8988T (cell line): ENCODE measurements around the gene NPAS4.
A peak's percentile ranks its signal among the peaks of the same experiment; 100 is the strongest.
"Not testable (repeated sequence)": the region's sequence is repeated elsewhere in the genome, so short reads cannot be mapped to it uniquely, and the experiment has no call there.

Source experiments
- DNase-seq: peaks from one replicate; pipeline ENCODE4 v3.0.0; 2011

NPAS4 gene

GRCh38 chr11:66418168-66418985, 2.5 kb upstream of the NPAS4 start:
- DNase-seq, result peak; percentile 98

GRCh38 chr11:66418986-66419308, 1.9 kb upstream of the NPAS4 start:
- no peak for DNase-seq

- no peak for DNase-seq
Measured at GRCh38 chr11:66419825-66420224, 1.0 kb upstream of the NPAS4 start.

DNA sequence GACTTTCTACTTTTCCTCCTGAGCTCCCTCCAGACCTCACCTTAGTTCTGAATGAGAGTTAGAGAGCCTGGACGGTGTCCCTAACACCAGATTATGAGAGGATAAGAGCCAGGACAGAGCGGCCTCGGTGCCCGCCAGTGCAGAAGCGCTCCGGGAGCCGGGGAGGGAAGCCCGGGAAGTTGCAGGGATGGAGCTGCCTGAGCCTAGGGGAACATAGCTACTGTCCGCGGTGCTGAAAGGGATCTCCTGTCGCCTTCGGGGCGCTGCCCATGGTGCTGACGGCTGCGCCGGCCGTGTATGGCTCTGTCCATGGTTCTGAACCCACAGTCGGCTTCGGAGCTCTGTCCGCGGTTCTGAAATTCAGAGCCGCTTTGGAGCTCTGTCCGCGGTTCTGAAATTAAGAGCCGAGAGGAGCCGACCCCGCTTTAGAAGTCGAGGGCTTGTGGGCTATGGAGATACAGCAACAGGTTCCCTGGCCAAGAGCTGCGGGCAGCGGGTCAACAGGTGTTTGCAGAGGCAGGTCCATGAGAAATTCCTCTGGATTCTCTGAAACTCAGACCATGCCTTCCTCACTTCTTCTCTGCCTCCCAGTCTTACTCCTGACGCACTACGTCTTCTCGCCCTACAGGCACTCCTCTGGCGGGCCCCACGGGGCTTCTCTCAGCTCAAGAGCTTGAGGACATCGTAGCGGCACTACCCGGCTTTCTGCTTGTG, 814 bp downstream of the NPAS4 start:
- peak; percentile 93 for DNase-seq

- no peak for DNase-seq
Measured at GRCh38 chr11:66426314-66426713, 5.5 kb downstream of the NPAS4 start.

GRCh38 chr11:66428933-66429332, 8.1 kb downstream of the NPAS4 start:
- DNase-seq, result no peak

- DNase-seq, result peak; percentile 82
Measured at GRCh38 chr11:66429983-66430602, 9.3 kb downstream of the NPAS4 start.

DNA sequence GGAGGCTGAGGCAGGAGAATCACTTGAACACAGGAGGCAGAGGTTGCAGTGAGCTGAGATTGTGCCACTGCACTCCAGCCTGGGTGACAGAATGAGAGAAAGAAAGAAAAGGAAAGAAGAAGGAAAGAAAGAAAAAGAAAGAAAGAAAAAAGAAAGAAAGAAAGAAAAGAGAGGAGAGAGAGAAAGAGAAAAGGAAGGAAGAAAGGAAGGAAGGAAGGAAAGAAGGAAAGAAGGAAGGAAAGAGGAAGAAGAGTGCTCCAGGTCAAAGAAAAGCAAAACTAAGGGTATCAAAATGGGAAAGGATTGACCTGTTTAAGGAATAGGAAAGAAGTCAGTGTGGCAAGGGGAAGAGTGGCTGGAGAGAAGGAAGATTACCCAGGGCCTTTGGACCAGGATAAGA, 10.5 kb downstream of the NPAS4 start:
- not testable (repeated sequence) for DNase-seq

- not testable (repeated sequence) for DNase-seq
Measured at GRCh38 chr11:66431871-66432329, 11.1 kb downstream of the NPAS4 start.

DNA sequence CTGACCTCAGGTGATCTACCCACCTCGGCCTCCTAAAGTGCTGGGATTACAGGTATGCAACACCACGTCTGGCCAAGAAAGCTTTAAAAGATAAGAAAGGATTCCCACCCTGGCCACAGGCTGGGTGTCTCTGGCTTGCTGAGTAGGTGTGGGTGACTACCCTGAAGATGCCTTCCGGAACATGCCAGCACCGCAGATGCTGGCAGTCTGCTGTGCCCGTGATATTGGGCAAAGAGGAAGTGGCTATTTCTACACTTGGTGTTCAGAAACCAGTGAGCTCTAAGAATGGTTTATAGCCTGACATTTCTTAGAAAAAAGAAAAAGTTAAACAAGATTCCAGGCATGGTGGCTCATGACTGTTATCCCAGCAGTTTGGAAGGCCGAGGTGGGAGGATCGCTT, 11.8 kb downstream of the NPAS4 start:
- DNase-seq, result no peak

DNA sequence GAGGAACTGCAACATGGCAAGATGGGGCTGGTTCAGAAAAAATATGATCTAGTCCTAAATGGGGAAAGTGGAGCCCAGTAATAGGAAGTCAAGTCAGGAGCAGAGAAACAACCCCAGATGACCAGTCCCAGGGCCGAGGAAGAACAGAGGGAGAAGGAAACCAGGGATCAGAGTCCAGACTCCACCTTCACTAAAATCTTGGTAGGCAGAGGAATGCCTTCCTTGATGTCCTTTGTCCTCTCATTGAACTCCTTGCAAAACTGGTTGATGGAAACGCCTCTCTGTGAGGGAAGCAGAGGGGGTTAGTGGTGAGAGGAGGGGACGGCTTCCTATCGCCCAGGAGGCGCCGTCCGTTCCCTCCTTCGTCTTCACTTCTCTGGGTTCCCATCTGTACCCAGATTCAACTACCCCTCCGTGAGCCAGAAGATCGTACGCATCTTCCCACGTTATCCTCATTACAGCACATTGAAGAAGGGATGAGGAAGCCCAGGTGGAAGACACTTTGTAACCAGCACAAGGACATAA, 17.2 kb downstream of the NPAS4 start:
- no peak for DNase-seq

DNA sequence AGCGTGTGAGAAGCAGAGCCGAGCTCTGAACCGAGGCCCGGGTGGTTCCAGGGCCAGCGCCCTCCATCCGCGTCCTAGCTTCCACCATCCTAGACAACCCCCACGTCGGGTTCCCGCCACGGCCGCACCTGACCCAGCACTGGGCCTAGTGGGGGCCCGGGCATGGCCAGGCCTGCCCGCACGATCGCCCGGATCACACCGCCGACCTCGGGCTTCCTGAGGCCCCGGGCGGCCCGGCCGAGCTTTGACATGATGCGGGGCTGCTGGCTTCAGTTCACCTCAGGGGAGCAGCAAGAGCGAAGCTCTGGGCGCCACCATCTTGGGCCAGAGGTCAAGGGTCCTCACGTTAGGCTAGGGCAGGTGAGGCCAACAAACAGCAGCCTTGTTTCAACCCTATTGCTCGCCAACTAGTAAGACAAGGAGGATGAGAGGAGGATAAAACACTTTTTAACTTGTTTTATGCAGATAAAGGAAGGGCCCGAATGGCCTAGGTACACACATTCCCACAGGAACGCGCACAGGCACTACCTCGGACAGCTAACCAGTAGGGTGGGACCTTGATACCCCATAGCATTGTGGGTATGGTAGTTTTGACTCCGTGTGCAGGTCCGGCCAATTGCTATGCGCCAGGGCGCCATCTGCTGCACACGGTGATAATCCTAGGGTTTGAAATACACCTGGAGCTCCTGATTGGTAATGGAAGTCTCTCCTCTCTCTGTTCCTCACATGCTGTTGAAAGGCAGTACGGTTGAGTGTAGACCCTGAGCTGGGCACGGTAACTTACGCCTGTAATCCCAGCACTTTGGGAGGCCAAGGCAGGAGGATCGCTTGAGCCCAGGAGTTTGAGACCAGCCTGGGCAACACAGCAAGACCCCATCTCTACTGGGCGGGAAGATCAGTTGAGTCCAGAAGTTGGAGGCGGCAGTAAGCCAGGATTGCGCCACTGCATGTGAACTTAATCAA, 17.9 kb downstream of the NPAS4 start, which contains the start of gene MRPL11:
Gene MRPL11, minus strand, starts transcription at position 345 of the 963 bp plus-strand sequence. Its CDS starts 94 bp downstream, at position 251.
- DNase-seq, result peak; percentile 99

DNA sequence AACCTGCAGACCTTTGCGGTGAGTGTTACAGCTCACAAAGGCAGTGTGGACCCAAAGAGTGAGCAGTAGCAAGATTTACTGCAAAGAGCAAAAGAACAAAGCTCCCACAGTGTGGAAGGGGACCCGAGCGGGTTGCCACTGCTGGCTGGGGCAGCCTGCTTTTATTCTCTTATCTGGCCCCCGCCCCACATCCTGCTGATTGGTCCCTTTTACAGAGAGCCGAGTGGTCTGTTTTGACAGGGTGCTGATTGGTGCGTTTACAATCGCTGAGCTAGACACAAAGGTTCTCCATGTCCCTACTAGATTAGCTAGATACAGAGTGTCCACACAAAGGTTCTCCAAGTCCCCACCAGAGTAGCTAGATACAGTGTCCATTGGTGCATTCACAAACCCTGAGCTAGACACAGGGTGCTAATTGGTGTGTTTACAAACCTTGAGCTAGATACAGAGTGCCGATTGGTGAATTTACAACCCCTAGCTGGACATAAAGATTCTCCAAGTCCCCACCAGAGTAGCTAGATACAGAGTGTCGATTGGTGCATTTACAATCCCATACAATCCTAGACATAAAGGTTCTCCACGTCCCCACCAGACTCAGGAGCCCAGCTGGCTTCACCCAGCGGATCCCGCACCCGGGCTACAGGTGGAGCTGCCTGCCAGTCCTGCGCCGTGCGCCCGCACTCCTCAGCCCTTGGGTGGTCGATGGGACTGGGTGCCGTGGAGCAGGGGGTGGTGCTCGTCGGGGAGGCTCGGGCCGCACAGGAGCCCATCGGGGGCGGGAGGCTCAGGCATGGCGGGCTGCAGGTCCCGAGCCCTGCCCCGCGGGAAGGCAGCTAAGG, 19.5 kb downstream of the NPAS4 start:
- DNase-seq, result not testable (repeated sequence)

- not testable (repeated sequence) for DNase-seq
Measured at GRCh38 chr11:66440940-66441282, 20.1 kb downstream of the NPAS4 start.

- no peak for DNase-seq
Measured at GRCh38 chr11:66443602-66444001, 22.8 kb downstream of the NPAS4 start.

- no peak for DNase-seq
Measured at GRCh38 chr11:66447012-66447411, 26.2 kb downstream of the NPAS4 start.

DNA sequence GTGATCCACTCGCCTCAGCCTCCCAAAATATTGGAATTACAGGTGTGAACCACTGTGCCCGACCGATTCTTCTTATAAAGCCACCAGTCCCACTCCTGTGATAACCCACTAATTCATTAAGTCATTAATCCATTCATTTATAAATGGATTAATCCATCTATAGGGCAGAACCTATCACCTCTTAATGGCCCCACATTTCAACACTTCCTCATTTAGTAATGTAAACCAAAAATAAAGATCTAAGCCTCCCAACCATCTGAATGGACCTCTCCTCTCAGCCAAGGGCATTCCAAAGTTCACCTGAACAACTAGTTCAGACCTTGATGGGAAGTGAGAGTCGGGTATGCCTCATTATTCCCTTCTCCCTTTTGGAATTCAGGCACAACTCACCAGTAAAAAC, 27.7 kb downstream of the NPAS4 start:
- DNase-seq, result no peak

- DNase-seq, result no peak
Measured at GRCh38 chr11:66450560-66450959, 29.7 kb downstream of the NPAS4 start.

GRCh38 chr11:66451663-66452062, 30.8 kb downstream of the NPAS4 start:
- no peak for DNase-seq

GRCh38 chr11:66454247-66454646, 33.4 kb downstream of the NPAS4 start:
- DNase-seq, result no peak

- DNase-seq, result no peak
Measured at GRCh38 chr11:66454828-66455227, 34.0 kb downstream of the NPAS4 start.
